ENCODE results near the gene NOC2L.

DNA sequence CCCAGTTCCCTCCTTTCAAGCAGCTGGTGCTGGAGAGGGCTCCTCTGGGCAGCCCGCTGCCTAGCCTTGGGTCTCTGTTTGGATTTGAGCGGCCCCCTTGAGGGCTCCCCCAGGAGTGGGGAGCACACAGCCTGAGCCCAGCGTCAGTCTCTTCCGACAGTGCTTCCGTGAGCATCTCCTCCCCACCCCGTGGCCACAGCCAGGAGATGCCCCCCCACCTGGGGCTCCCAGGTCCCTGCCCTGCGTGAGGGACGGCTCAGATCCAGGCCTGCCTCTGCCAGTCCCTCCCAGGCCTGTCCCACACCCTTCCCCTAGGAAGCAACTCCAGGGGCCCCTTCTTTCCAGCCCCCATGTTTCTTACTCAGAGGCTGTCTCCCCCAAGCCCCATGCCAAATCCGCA, 31.8 kb downstream of the NOC2L start:
- TF ChIP-seq, protein P1, sequence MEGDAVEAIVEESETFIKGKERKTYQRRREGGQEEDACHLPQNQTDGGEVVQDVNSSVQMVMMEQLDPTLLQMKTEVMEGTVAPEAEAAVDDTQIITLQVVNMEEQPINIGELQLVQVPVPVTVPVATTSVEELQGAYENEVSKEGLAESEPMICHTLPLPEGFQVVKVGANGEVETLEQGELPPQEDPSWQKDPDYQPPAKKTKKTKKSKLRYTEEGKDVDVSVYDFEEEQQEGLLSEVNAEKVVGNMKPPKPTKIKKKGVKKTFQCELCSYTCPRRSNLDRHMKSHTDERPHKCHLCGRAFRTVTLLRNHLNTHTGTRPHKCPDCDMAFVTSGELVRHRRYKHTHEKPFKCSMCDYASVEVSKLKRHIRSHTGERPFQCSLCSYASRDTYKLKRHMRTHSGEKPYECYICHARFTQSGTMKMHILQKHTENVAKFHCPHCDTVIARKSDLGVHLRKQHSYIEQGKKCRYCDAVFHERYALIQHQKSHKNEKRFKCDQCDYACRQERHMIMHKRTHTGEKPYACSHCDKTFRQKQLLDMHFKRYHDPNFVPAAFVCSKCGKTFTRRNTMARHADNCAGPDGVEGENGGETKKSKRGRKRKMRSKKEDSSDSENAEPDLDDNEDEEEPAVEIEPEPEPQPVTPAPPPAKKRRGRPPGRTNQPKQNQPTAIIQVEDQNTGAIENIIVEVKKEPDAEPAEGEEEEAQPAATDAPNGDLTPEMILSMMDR (conservative IDR thresholded peaks at IDR 0.05 in 1 of 2, IDR thresholded peaks at IDR 0.05 in 1 of 2; ENCODE audit: low read depth in 1 of 2, low read length in 2 of 2), result no peak
- TF ChIP-seq EZH2 (IDR thresholded peaks at IDR 0.05; ENCODE audit: low read length, missing control alignments), result no peak
